Esophagus muscularis mucosa (tissue), 3 donors: ENCODE results near the gene EI24.

Source experiments
- EP300 ChIP-seq: sonication (generic); formaldehyde crosslinking; IDR thresholded peaks from one replicate; pipeline ENCODE4 v1.6.1; 2017; ENCODE audit warnings: antibody characterized with exemption
- TF ChIP-seq, protein P1 (sequence below), 3 experiments: fragments of 200-600 bp in 2 of 3; fragments of 450-650 bp in 1 of 3; sonication (generic) in 2 of 3; IDR thresholded peaks; one replicate each; pipeline ENCODE4 v1.5.1; 2017 to 2019; ENCODE audit warnings: antibody characterized with exemption in 3 of 3, mild to moderate bottlenecking in 2 of 3, moderate library complexity in 1 of 3

DNA sequence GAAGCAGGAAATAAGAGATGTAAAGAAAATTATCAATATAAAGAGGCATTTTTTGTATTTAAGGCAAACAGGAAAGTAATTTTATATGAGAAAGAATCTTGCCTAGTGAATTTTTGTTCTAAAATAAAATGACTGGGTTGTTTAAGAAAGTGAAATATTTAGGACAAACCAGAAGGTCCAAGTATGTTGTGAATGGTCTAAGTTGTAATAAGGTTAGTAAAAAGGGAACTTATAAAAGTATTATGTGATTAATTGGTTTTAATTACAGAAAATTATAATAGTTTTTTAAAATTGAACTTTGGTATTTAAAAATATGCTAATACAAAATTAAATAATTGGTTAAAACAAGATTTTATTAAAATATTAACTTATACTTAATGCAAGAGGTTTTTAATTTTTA is 26.6 kb upstream of the EI24 start:
- TF ChIP-seq, protein P1, sequence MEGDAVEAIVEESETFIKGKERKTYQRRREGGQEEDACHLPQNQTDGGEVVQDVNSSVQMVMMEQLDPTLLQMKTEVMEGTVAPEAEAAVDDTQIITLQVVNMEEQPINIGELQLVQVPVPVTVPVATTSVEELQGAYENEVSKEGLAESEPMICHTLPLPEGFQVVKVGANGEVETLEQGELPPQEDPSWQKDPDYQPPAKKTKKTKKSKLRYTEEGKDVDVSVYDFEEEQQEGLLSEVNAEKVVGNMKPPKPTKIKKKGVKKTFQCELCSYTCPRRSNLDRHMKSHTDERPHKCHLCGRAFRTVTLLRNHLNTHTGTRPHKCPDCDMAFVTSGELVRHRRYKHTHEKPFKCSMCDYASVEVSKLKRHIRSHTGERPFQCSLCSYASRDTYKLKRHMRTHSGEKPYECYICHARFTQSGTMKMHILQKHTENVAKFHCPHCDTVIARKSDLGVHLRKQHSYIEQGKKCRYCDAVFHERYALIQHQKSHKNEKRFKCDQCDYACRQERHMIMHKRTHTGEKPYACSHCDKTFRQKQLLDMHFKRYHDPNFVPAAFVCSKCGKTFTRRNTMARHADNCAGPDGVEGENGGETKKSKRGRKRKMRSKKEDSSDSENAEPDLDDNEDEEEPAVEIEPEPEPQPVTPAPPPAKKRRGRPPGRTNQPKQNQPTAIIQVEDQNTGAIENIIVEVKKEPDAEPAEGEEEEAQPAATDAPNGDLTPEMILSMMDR (IDR thresholded peaks at IDR 0.05) = no peak
- TF ChIP-seq EP300 = no peak
